Neural crest cell (in vitro differentiated cells): ENCODE data around the gene GMEB2. TPM values are rescaled to one million over a fixed set of nuclear protein-coding genes. Genes with fewer than 3 reads are reported as not detected.
"Not testable (repeated sequence)": the region's sequence is repeated elsewhere in the genome, so short reads cannot be mapped to it uniquely, and the experiment has no call there.

Experiments
- DNase-seq: peaks from one replicate; pipeline ENCODE4 v3.0.0; 2021; ENCODE audit warnings: low read depth, mixed read lengths, low spot score
- H3K27ac Mint-ChIP-seq: one replicate; pipeline ENCODE4 v1.8.0; 2021; ENCODE audit warnings: mild to moderate bottlenecking, mixed read lengths; ENCODE audit not compliant: unreplicated experiment
- H3K27me3 Mint-ChIP-seq: 2 replicates; pipeline ENCODE4 v1.8.0; 2021; ENCODE audit warnings: low read depth, mild to moderate bottlenecking, mixed read lengths
- H3K36me3 Mint-ChIP-seq: 2 replicates; pipeline ENCODE4 v1.8.0; 2021; ENCODE audit warnings: low read depth, mild to moderate bottlenecking, mixed read lengths
- H3K4me1 Mint-ChIP-seq: 2 replicates; pipeline ENCODE4 v1.8.0; 2021; ENCODE audit warnings: mixed read lengths
- H3K4me3 Mint-ChIP-seq: one replicate; pipeline ENCODE4 v1.8.0; 2021; ENCODE audit warnings: mild to moderate bottlenecking, mixed read lengths
- H3K9me3 Mint-ChIP-seq: 2 replicates; pipeline ENCODE4 v1.8.0; 2021; ENCODE audit warnings: mixed read lengths
- total RNA-seq: library from RNA; stranded (reverse); gene quantifications from 2 replicates; pipeline ENCODE4 v1.2.1, GENCODE V29; 2021
- TF ChIP-seq, protein P1 (sequence below): fragments of 200-600 bp; sonication (generic); conservative IDR thresholded peaks from 2 replicates; pipeline ENCODE4 v1.5.0; 2021; ENCODE audit warnings: antibody characterized with exemption, mild to moderate bottlenecking

GMEB2 gene
- total RNA-seq, 1 donor from 2014 or later: 15.2 TPM

DNA sequence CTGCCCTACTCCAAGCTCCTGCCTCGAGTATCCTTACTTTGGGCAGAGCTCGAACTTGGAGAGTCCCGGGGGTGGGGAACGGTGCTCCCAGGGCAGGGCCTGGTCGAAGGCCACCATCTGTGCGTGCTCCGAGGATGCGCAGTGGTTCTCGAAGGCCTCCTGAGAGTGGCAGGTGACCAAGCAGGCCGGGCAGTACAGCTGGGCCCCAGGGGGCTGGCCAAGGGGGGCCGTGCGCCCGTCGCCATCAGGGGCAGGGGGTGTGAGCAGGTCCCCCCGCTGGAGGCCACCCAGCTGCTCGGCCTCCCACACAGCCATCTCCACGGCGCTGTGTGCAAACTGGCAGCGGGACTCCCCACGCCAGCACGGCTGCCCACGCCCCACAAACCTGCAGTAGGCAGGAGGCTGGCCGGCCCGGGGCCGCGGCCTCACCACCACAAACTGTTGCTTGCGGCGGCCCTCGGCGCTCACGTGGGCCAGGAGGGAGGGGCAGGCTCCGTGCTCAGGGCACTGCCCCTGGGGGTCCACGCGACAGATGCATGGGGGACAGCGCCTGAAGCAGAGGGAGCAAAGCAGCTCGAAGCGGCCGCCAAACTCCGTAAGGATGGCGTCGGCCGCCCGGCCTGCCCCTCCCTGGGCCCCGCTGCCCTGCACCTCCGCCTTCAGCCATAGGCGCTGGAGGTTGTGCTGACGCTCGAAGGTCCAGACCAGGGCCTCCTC is 54.7 kb downstream of the GMEB2 start:
- DNase-seq: no peak
- no peaks in the 10 kb centered on the region for H3K27me3 Mint-ChIP-seq
- H3K9me3 Mint-ChIP-seq: no peaks in the 10 kb centered on the region
- no peak overlapping the region for H3K4me3 Mint-ChIP-seq
- peaks cover 7% of the 10 kb centered on the region for H3K4me1 Mint-ChIP-seq
- TF ChIP-seq, protein P1, sequence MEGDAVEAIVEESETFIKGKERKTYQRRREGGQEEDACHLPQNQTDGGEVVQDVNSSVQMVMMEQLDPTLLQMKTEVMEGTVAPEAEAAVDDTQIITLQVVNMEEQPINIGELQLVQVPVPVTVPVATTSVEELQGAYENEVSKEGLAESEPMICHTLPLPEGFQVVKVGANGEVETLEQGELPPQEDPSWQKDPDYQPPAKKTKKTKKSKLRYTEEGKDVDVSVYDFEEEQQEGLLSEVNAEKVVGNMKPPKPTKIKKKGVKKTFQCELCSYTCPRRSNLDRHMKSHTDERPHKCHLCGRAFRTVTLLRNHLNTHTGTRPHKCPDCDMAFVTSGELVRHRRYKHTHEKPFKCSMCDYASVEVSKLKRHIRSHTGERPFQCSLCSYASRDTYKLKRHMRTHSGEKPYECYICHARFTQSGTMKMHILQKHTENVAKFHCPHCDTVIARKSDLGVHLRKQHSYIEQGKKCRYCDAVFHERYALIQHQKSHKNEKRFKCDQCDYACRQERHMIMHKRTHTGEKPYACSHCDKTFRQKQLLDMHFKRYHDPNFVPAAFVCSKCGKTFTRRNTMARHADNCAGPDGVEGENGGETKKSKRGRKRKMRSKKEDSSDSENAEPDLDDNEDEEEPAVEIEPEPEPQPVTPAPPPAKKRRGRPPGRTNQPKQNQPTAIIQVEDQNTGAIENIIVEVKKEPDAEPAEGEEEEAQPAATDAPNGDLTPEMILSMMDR: no peak
- no peak overlapping the region for H3K27ac Mint-ChIP-seq
- H3K36me3 Mint-ChIP-seq: no peaks in the 10 kb centered on the region

DNA sequence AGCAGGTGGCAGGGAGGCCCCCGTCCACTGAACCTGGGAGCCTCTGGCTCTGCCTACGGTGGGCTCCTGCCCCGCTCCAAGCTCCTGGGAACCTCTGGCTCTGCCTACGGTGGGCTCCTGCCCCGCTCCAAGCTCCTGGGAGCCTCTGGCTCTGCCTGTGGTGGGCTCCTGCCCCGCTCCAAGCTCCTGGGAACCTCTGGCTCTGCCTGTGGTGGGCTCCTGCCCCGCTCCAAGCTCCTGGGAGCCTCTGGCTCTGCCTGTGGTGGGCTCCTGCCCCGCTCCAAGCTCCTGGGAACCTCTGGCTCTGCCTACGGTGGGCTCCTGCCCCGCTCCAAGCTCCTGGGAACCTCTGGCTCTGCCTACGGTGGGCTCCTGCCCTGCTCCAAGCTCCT is 55.8 kb downstream of the GMEB2 start:
- H3K27me3 Mint-ChIP-seq, H3K36me3 Mint-ChIP-seq, DNase-seq, H3K4me1 Mint-ChIP-seq, H3K27ac Mint-ChIP-seq, H3K9me3 Mint-ChIP-seq, H3K4me3 Mint-ChIP-seq: not testable (repeated sequence)

DNA sequence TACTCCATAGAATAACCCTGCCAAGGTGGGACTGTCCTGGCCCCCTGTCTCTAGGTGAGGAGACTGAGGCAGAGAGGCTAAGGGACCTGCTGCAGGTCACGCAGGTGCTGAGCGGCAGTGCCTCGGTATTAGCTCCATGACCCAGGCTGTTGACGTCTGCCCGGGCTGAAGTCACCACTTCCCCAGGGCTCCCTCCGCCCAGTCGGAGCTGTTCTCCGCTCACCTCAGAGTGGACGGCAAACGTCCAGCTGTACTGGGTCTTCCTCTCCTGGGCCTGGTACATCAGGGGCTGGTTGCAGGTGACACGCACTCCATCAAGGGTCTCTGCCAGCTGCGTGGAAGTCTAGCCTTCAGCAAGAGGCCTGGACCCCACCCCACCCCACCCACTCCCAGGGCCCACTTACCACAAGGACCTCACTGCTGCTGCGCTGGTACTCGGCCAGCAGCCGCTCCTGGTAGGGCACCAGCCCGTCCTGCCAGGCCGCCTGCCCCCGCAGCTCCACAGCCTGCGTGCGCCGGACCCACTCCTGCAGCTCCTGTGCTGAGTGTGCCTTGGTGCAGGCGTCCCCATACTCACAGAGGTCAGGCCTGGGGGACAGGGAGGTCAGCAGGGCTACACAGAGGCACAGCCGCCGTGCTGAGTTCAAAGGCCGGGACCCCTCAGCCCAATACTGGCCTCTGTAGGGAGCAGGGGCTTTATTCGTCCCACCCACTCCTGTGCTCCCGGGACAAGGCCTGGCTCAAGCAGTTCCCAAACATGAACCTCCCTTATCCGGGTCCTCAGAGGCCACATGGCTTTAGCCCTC is 56.4 kb downstream of the GMEB2 start:
- no peak for DNase-seq
- Mint-ChIP-seq H3K4me1 (peaks cover 3% of the 10 kb centered on the region), H3K36me3 (no peaks in the 10 kb centered on the region), H3K4me3 (no peak overlapping the region), H3K27ac (no peak overlapping the region), H3K9me3 (no peaks in the 10 kb centered on the region), H3K27me3 (no peaks in the 10 kb centered on the region)
- TF ChIP-seq, protein P1: no peak

DNA sequence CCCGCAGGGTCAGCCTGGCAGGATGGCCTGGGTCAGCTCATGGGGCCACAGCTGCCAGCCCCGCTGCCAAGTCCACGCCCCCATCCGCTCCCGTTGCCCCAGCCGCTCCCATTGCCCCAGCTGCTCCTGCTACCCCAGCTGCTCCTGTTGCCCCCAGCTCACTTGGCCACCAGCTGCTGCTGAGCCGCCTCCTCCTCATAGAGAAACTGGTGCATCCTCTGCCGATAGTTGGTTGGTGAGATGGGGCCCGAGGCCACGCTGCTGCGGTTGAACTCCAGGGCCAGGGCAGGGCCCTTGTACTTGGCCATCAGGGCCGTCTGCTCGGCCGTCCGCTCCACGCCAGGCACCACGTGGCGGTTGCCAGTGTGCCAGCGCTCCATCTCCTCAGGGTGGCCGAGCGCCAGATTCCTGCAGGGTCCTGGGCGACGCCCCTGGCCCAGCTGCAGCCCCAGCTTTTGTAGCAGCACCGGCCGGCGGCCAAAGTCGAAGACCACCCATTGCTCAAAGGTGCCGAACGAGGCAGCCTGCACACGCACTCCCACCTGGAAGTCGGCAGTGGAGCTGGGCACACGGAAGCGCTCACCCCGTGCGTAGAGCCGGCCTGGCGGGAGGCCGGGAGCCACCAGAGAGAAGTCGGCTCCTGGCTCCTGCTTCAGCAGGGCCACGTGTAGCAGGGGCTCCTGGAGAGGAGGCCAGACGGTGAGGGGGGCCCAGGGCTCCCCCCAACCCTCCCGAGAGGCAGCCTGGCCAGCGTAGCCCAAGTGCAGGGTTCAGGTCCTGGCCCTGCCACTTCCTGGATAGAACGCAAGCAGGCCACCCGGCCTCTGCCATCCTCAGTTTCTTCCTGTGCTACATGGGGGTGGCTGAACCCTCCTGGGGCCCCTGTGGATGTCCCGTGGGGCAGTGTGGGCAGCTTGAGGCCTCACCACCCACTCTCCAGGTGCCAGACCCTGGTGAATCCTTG is 57.6 kb downstream of the GMEB2 start:
- Mint-ChIP-seq H3K9me3 (no peaks in the 10 kb centered on the region), H3K4me1 (no peaks in the 10 kb centered on the region)
- TF ChIP-seq, protein P1: no peak

DNA sequence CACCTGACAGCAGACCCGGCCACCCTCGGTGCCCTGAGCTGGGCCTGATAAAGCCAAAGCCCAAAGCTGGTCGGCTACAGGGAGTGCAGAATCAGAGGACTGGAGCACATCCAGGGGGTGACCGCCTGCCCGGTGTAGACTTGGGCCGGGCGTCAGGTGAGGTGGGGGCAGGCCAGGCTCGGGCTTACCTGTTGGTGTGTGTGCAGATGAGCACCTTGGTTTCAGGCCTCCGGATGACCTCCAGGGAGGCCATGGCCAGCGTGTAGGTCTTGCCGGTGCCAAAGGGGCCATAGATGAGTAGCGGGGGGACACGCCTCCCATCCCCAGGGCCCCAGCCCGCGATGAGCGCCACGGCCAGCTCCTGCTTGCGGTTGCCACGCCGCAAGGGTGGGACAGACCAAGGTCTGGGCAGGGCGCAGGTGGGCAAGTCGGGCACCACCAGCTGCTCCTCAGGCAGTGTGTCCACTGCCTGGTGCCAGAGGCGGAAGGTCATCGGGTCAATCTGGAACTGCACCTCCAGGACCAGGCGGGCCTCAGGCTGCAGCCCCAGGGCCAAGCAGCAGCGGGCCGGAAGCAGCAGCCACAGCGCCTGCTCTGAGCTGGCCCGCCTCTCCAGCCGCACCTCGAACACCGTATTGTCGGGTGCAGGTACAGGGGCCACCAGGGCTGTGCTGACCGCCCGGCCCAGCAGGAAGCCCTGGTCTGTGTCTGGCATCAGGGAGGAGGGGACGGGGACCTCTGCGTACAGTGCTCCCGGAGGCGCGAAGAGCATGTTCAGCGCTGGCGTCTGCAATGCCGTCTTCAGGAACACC is 58.5 kb downstream of the GMEB2 start:
- TF ChIP-seq, protein P1: no peak
- no peaks in the 10 kb centered on the region for H3K36me3 Mint-ChIP-seq
- no peaks in the 10 kb centered on the region for H3K4me1 Mint-ChIP-seq
- no peaks in the 10 kb centered on the region for H3K27me3 Mint-ChIP-seq
- H3K27ac Mint-ChIP-seq: no peak overlapping the region
- DNase-seq: no peak
- no peak overlapping the region for H3K4me3 Mint-ChIP-seq
- no peaks in the 10 kb centered on the region for H3K9me3 Mint-ChIP-seq

More for the DNA sequence above, 57.6 kb downstream of the GMEB2 start:
- no peaks in the 10 kb centered on the region for H3K36me3 Mint-ChIP-seq
- H3K4me3 Mint-ChIP-seq: no peak overlapping the region
- H3K27me3 Mint-ChIP-seq: no peaks in the 10 kb centered on the region
- no peak overlapping the region for H3K27ac Mint-ChIP-seq
- no peak for DNase-seq
